AG08395 (cell line): Measurements from ENCODE around the gene KIF26A.
"Not testable (repeated sequence)": the region's sequence is repeated elsewhere in the genome, so short reads cannot be mapped to it uniquely, and the experiment has no call there.

Source experiments
- DNase-seq: peaks from one replicate; pipeline ENCODE4 v3.0.0; 2012; ENCODE audit warnings: mixed read lengths, low spot score

The KIF26A gene

GRCh38 chr14:104209071-104209470 lies 70.7 kb downstream of the KIF26A start:
- not testable (repeated sequence) for DNase-seq

- no peak for DNase-seq
Measured at GRCh38 chr14:104209985-104210816, 71.8 kb downstream of the KIF26A start.

GRCh38 chr14:104210817-104211195 lies 72.4 kb downstream of the KIF26A start:
- no peak for DNase-seq

- no peak for DNase-seq
Measured at GRCh38 chr14:104211215-104211614, 72.8 kb downstream of the KIF26A start.

- DNase-seq, result no peak
Measured at GRCh38 chr14:104211741-104212140, 73.4 kb downstream of the KIF26A start.

GRCh38 chr14:104212206-104213095 lies 74.1 kb downstream of the KIF26A start:
- DNase-seq, result no peak

- DNase-seq, result no peak
Measured at GRCh38 chr14:104213301-104214034, 75.1 kb downstream of the KIF26A start.

- no peak for DNase-seq
Measured at GRCh38 chr14:104214431-104215218, 76.2 kb downstream of the KIF26A start.

- DNase-seq, result no peak
Measured at GRCh38 chr14:104215706-104216334, 77.4 kb downstream of the KIF26A start.

GRCh38 chr14:104216457-104216856 lies 78.1 kb downstream of the KIF26A start:
- DNase-seq, result no peak

GRCh38 chr14:104217486-104218360 lies 79.3 kb downstream of the KIF26A start:
- DNase-seq, result no peak

GRCh38 chr14:104218361-104219180 lies 80.2 kb downstream of the KIF26A start:
- DNase-seq, result no peak

- DNase-seq, result no peak
Measured at GRCh38 chr14:104219731-104220214, 81.4 kb downstream of the KIF26A start.

- no peak for DNase-seq
Measured at GRCh38 chr14:104220215-104221070, 82.1 kb downstream of the KIF26A start.

- DNase-seq, result no peak
Measured at GRCh38 chr14:104221071-104221625, 82.8 kb downstream of the KIF26A start.

GRCh38 chr14:104221636-104222369 lies 83.4 kb downstream of the KIF26A start:
- DNase-seq, result no peak
